ENCODE data around the gene BMP8A. TPM values are rescaled to one million over a fixed set of nuclear protein-coding genes. Genes with fewer than 3 reads are reported as not detected.
A peak's percentile ranks its signal among the peaks of the same experiment; 100 is the strongest.
"Not testable (repeated sequence)": the region's sequence is repeated elsewhere in the genome, so short reads cannot be mapped to it uniquely, and the experiment has no call there.

The BMP8A gene
- total RNA-seq, 2 experiments from 2014 or later: 0.16 TPM; not detected in 1

- H3K4me1 Mint-ChIP-seq: not testable (repeated sequence)
These were observed 5.1 kb downstream of the BMP8A start for GRCh38 chr1:39496520-39496919.

DNA sequence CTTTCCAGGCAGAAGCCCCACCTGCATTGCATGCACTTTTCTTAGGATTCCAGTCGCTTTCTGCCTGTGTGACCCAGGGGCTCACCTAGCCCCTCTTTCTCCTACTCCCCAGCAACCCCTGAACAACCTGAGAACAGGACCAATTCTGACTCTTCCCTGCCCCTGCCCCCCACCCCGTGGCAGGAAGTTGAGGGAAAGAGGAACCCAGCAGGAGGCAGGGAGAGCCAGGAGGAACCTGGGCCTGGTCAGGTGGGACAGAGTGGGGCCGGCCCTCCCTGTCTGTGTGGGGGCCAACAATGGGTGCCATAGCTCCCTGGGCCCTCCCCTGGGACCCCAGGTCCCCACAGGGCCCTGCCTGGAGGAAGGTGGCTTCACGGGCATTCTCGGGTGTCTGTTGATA is 6.1 kb downstream of the BMP8A start:
- ATAC-seq (no peak), DNase-seq (no peak)
- Mint-ChIP-seq H3K27me3 (peaks cover 14% of the 10 kb centered on the region), H3K4me3 (no peak overlapping the region), H3K36me3 (ENCODE audit: low read depth) (no peaks in the 10 kb centered on the region), H3K9me3 (ENCODE audit: low read depth) (no peaks in the 10 kb centered on the region), H3K27ac (no peak overlapping the region), H3K4me1 (no peaks in the 10 kb centered on the region)
- CTCF ChIA-PET: no interaction called here
- intact Hi-C loops (cut with DNase I, micrococcal nuclease): loop anchor here in 1 of 2 experiments (10.0 kb wide), 1 partner anchor 157 kb away; no protein-coding TSS in a partner anchor
- POLR2A ChIA-PET: no interaction called here

More at GRCh38 chr1:39496520-39496919, 5.1 kb downstream of the BMP8A start:
- H3K9me3 Mint-ChIP-seq (ENCODE audit: low read depth); CTCF ChIA-PET; ATAC-seq; H3K36me3 Mint-ChIP-seq (ENCODE audit: low read depth); DNase-seq; H3K27ac Mint-ChIP-seq; POLR2A ChIA-PET; H3K4me3 Mint-ChIP-seq: not testable (repeated sequence)
- H3K27me3 Mint-ChIP-seq: peaks cover 16% of the 10 kb centered on the region
- intact Hi-C loops (cut with DNase I, micrococcal nuclease): loop anchor here in 1 of 2 experiments (10.0 kb wide), 1 partner anchor 158 kb away; no protein-coding TSS in a partner anchor

GRCh38 chr1:39498096-39498710 is 6.8 kb downstream of the BMP8A start:
- H3K4me3 Mint-ChIP-seq; ATAC-seq; DNase-seq; H3K4me1 Mint-ChIP-seq; H3K36me3 Mint-ChIP-seq (ENCODE audit: low read depth); H3K9me3 Mint-ChIP-seq (ENCODE audit: low read depth); CTCF ChIA-PET; H3K27me3 Mint-ChIP-seq; POLR2A ChIA-PET; H3K27ac Mint-ChIP-seq: not testable (repeated sequence)
- intact Hi-C loops (cut with DNase I, micrococcal nuclease): loop anchor here in 1 of 2 experiments (10.0 kb wide), 1 partner anchor 157 kb away; no protein-coding TSS in a partner anchor

GRCh38 chr1:39498821-39499220 is 7.4 kb downstream of the BMP8A start:
- intact Hi-C loops (cut with DNase I, micrococcal nuclease): loop anchor here in 1 of 2 experiments (10.0 kb wide), 1 partner anchor 156 kb away; no protein-coding TSS in a partner anchor
- POLR2A ChIA-PET; CTCF ChIA-PET; ATAC-seq; H3K9me3 Mint-ChIP-seq (ENCODE audit: low read depth); DNase-seq; H3K4me3 Mint-ChIP-seq; H3K27ac Mint-ChIP-seq; H3K36me3 Mint-ChIP-seq (ENCODE audit: low read depth); H3K4me1 Mint-ChIP-seq; H3K27me3 Mint-ChIP-seq: not testable (repeated sequence)

GRCh38 chr1:39499668-39500067 is 8.2 kb downstream of the BMP8A start:
- Mint-ChIP-seq H3K9me3 (ENCODE audit: low read depth) (no peaks in the 10 kb centered on the region), H3K27me3 (peaks cover 2% of the 10 kb centered on the region), H3K36me3 (ENCODE audit: low read depth) (no peaks in the 10 kb centered on the region), H3K27ac (no peak overlapping the region), H3K4me1 (no peaks in the 10 kb centered on the region), H3K4me3 (no peak overlapping the region)
- POLR2A ChIA-PET: no interaction called here
- DNase-seq (no peak), ATAC-seq (no peak)
- intact Hi-C loops (cut with DNase I, micrococcal nuclease): loop anchor here in 1 of 2 experiments (10.0 kb wide), 1 partner anchor 155 kb away; no protein-coding TSS in a partner anchor
- CTCF ChIA-PET: no interaction called here

DNA sequence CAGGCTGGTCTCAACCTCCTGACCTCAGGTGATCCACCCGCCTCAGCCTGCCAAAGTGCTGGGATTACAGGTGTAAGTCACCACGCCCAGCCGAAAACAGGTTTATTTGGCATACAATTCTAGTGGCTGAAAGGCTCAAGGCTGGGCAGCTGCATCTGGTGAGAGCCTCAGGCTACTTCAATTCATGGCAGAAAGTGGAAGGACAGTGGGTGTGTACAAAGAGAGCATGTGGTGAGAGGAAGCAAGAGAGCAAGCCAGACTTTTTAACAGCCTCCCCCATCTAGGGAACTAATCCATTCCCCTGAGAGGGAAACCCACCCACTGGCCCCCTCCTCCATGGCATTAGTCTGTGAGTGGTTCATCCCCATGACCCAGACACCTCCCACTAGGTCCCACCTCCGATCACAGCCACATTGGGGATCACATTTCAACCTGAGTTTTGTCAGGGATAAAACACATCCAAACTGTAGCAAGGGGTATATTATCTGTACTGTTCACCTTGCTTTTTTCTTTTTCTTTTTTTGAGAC is 9.5 kb downstream of the BMP8A start:
- Mint-ChIP-seq H3K27me3 (peaks cover 2% of the 10 kb centered on the region), H3K4me3 (no peak overlapping the region), H3K27ac (no peak overlapping the region), H3K9me3 (ENCODE audit: low read depth) (no peaks in the 10 kb centered on the region), H3K36me3 (ENCODE audit: low read depth) (no peaks in the 10 kb centered on the region), H3K4me1 (no peaks in the 10 kb centered on the region)
- POLR2A ChIA-PET: no interaction called here
- DNase-seq: no peak
- ATAC-seq: no peak
- intact Hi-C loops (cut with DNase I, micrococcal nuclease): no loop called here
- CTCF ChIA-PET: no interaction called here

- Mint-ChIP-seq H3K9me3 (ENCODE audit: low read depth) (no peaks in the 10 kb centered on the region), H3K4me1 (no peaks in the 10 kb centered on the region), H3K36me3 (ENCODE audit: low read depth) (no peaks in the 10 kb centered on the region), H3K27me3 (peaks cover 2% of the 10 kb centered on the region), H3K27ac (no peak overlapping the region), H3K4me3 (no peak overlapping the region)
- POLR2A ChIA-PET: no interaction called here
- no peak for DNase-seq
- no peak for ATAC-seq
- CTCF ChIA-PET: no interaction called here
- intact Hi-C loops (cut with DNase I, micrococcal nuclease): no loop called here
These were observed 10.2 kb downstream of the BMP8A start for GRCh38 chr1:39501666-39502065.

GRCh38 chr1:39504436-39504835 is 13.0 kb downstream of the BMP8A start:
- H3K4me3 Mint-ChIP-seq; CTCF ChIA-PET; intact Hi-C loops (cut with DNase I, micrococcal nuclease); POLR2A ChIA-PET; H3K9me3 Mint-ChIP-seq (ENCODE audit: low read depth); H3K27ac Mint-ChIP-seq; H3K27me3 Mint-ChIP-seq; H3K4me1 Mint-ChIP-seq; DNase-seq; ATAC-seq; H3K36me3 Mint-ChIP-seq (ENCODE audit: low read depth): not testable (repeated sequence)

DNA sequence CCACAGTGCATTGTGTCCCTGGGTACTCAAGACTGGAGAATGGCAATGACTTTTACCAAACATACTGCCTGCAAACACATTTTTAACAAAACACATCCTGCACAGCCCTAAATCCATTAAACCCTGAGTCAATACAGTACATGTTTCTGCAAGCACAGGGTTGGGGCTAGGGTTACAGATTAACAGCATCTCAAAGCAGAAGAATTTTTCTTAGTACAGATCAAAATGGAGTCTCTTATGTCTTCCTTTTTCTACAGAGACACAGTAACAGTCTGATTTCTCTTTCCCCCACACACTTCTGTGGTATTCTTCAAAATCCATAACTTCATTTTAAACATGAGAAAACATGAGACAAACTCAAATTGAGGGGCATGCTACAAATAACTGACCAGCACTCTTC is 13.9 kb downstream of the BMP8A start:
- Mint-ChIP-seq H3K27ac (no peak overlapping the region), H3K4me1 (peaks cover 9% of the 10 kb centered on the region), H3K36me3 (ENCODE audit: low read depth) (no peaks in the 10 kb centered on the region), H3K27me3 (peaks cover 7% of the 10 kb centered on the region), H3K4me3 (no peak overlapping the region), H3K9me3 (ENCODE audit: low read depth) (no peaks in the 10 kb centered on the region)
- intact Hi-C loops (cut with DNase I, micrococcal nuclease): no loop called here
- ATAC-seq (no peak), DNase-seq (no peak)
- POLR2A ChIA-PET: no interaction called here
- CTCF ChIA-PET: no interaction called here

DNA sequence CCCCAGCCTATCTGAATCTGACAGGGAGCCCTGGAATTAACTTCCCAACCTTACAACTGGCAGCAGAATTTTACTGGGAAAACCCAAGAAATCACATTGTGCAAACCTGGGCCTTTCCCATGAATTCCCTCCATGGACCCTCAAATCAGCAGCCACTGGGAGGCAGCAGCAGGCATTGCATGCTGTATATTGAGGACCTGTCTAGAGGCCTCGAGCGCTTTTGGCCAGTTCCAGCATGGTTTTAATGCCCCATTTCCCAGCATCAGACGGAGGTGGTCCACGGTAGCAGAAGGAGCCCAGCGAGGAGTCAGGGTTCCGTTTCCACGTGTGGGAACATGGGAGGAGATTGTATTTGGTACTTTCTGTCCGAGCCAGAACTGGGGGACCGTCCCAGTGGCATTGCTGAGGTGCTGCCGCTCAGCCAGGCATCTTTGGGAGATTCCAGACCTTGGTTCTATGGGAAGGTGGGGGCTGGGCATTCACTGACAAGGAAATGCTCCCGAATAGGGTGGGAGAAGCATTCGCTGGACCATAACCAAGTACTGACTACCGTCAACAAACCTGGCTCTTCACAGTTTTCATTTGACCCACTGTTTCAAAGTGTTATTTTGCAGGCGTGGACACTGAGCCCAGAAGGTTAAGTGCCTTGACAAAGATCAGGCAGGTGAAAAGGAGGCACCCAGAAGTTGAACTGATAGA is 15.9 kb downstream of the BMP8A start:
- CTCF ChIA-PET: no interaction called here
- Mint-ChIP-seq H3K4me1 (peaks cover 9% of the 10 kb centered on the region), H3K9me3 (ENCODE audit: low read depth) (no peaks in the 10 kb centered on the region), H3K27ac (no peak overlapping the region), H3K36me3 (ENCODE audit: low read depth) (no peaks in the 10 kb centered on the region), H3K27me3 (peaks cover 7% of the 10 kb centered on the region), H3K4me3 (no peak overlapping the region)
- POLR2A ChIA-PET: no interaction called here
- intact Hi-C loops (cut with DNase I, micrococcal nuclease): no loop called here
- DNase-seq: no peak
- no peak for ATAC-seq

DNA sequence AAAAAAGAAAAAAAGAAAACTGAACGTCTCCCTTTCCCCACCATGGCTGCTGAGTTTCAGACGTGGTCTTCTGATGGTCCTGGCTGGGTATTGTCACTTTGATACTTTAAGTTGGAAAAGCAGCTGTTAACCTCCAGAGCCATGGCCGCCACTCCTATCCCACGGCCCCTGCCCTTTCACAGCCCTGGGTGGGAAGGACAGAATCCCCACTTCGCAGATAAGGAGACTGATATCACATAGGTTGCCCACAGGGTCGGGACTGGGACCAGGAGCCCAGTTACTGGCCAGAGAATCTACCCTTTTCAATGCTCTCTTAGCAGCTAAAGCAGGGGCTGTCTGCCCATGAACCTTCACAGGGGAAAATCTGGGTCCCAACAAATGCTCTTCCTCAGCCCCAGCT is 16.8 kb downstream of the BMP8A start:
- intact Hi-C loops (cut with DNase I, micrococcal nuclease): no loop called here
- ATAC-seq: no peak
- no peaks in the 10 kb centered on the region for H3K36me3 Mint-ChIP-seq (ENCODE audit: low read depth)
- peaks cover 7% of the 10 kb centered on the region for H3K27me3 Mint-ChIP-seq
- peaks cover 9% of the 10 kb centered on the region for H3K4me1 Mint-ChIP-seq
- POLR2A ChIA-PET: no interaction called here
- CTCF ChIA-PET: interaction anchor here (0.6 to 1.1 kb wide), 3 partner anchors 40 to 460 kb away, joined by 3 to 4 read pairs (median 4); no protein-coding TSS in a partner anchor
- DNase-seq: no peak
- H3K27ac Mint-ChIP-seq: no peak overlapping the region
- no peak overlapping the region for H3K4me3 Mint-ChIP-seq
- no peaks in the 10 kb centered on the region for H3K9me3 Mint-ChIP-seq (ENCODE audit: low read depth)

DNA sequence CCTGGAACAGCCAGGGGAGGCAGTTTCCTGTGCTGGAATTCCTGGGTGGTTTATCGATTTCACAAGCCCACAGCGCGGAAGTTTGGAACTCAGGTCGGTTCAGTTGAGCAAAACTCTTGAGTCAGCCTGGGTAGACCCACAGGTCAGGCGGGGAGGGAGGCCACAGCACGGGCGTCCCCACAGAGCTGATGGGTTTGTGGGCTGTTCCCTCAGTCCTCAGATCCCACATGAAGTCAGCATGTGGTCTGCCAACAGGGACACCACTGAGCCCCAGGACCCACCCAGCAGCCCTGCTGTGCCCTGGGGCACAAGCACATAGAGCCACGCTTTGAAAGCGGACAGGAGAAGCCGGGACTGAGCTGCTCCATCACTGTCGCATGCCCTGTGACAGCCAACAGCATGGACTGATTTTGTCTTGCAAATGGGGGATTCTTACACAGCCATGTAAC is 17.4 kb downstream of the BMP8A start:
- H3K27me3 Mint-ChIP-seq: peaks cover 7% of the 10 kb centered on the region
- CTCF ChIA-PET: interaction anchor here (0.6 to 1.1 kb wide), 6 partner anchors 20 to 461 kb away, joined by 3 to 4 read pairs (median 4); no protein-coding TSS in a partner anchor
- intact Hi-C loops (cut with DNase I, micrococcal nuclease): no loop called here
- ATAC-seq (peak; percentile 13), DNase-seq (no peak)
- no peaks in the 10 kb centered on the region for H3K9me3 Mint-ChIP-seq (ENCODE audit: low read depth)
- no peak overlapping the region for H3K4me3 Mint-ChIP-seq
- POLR2A ChIA-PET: no interaction called here
- no peaks in the 10 kb centered on the region for H3K36me3 Mint-ChIP-seq (ENCODE audit: low read depth)
- no peak overlapping the region for H3K27ac Mint-ChIP-seq
- H3K4me1 Mint-ChIP-seq: peaks cover 9% of the 10 kb centered on the region
